ENCODE data around the gene APBA2. TPM values are rescaled to one million over a fixed set of nuclear protein-coding genes. Genes with fewer than 3 reads are reported as not detected.

The APBA2 gene
- total RNA-seq, 1 experiment from 2014 or later: 11.2 TPM

- Mint-ChIP-seq H3K27ac (no peak overlapping the region), H3K4me3 (peak overlapping the region; percentile 33; the same call in 1 of the 2 replicates)
These were observed 9.5 kb upstream of the APBA2 start for GRCh38 chr15:28876131-28876844.

More at GRCh38 chr15:28876131-28876844, 9.5 kb upstream of the APBA2 start:
- H3K4me1 Mint-ChIP-seq: peaks cover 13% of the 10 kb centered on the region
- peaks cover 26% of the 10 kb centered on the region for H3K27me3 Mint-ChIP-seq (ENCODE audit: low read depth)
- ChIA-PET CTCF (interaction anchor here (0.6 to 1.4 kb wide), 5 partner anchors 10 to 226 kb away, joined by 3 read pairs; partner anchors contain the start of gene APBA2), POLR2A (no interaction called here)
- ATAC-seq (peak; percentile 73), DNase-seq (ENCODE audit: low spot score) (peak; percentile 40)
- peaks cover 8% of the 10 kb centered on the region for H3K9me3 Mint-ChIP-seq
- no peak for TF ChIP-seq NR2C2 (CRISPR knock-in tag; IDR thresholded peaks at IDR 0.05)
- TF ChIP-seq, protein P1, sequence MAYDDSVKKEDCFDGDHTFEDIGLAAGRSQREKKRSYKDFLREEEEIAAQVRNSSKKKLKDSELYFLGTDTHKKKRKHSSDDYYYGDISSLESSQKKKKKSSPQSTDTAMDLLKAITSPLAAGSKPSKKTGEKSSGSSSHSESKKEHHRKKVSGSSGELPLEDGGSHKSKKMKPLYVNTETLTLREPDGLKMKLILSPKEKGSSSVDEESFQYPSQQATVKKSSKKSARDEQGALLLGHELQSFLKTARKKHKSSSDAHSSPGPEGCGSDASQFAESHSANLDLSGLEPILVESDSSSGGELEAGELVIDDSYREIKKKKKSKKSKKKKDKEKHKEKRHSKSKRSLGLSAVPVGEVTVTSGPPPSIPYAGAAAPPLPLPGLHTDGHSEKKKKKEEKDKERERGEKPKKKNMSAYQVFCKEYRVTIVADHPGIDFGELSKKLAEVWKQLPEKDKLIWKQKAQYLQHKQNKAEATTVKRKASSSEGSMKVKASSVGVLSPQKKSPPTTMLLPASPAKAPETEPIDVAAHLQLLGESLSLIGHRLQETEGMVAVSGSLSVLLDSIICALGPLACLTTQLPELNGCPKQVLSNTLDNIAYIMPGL (CRISPR knock-in tag; IDR thresholded peaks at IDR 0.05): no peak
- 0 out of 2 replicates have a peak, but pooled peaks have one; percentile 40 for TF ChIP-seq TP53 (CRISPR knock-in tag; IDR thresholded peaks at IDR 0.05)
- TF ChIP-seq ZNF317 (CRISPR knock-in tag; IDR thresholded peaks at IDR 0.05; ENCODE audit: borderline replicate concordance, low read depth): no peak
- TF ChIP-seq, protein P2, sequence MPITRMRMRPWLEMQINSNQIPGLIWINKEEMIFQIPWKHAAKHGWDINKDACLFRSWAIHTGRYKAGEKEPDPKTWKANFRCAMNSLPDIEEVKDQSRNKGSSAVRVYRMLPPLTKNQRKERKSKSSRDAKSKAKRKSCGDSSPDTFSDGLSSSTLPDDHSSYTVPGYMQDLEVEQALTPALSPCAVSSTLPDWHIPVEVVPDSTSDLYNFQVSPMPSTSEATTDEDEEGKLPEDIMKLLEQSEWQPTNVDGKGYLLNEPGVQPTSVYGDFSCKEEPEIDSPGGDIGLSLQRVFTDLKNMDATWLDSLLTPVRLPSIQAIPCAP (CRISPR knock-in tag; IDR thresholded peaks at IDR 0.05): no peak
- no peak for TF ChIP-seq ELF4 (CRISPR knock-in tag; IDR thresholded peaks at IDR 0.05; ENCODE audit: low read depth)
- TF ChIP-seq, protein P3, sequence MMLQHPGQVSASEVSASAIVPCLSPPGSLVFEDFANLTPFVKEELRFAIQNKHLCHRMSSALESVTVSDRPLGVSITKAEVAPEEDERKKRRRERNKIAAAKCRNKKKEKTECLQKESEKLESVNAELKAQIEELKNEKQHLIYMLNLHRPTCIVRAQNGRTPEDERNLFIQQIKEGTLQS (CRISPR knock-in tag; conservative IDR thresholded peaks at IDR 0.05): no peak
- TF ChIP-seq, protein P4, sequence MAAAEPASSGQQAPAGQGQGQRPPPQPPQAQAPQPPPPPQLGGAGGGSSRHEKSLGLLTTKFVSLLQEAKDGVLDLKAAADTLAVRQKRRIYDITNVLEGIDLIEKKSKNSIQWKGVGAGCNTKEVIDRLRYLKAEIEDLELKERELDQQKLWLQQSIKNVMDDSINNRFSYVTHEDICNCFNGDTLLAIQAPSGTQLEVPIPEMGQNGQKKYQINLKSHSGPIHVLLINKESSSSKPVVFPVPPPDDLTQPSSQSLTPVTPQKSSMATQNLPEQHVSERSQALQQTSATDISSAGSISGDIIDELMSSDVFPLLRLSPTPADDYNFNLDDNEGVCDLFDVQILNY (CRISPR knock-in tag; IDR thresholded peaks at IDR 0.05): no peak
- no peak for TF ChIP-seq SOX15 (CRISPR knock-in tag; IDR thresholded peaks at IDR 0.05)
- TF ChIP-seq ZNF138 (CRISPR knock-in tag; conservative IDR thresholded peaks at IDR 0.05): no peak
- TF ChIP-seq ESRRA (CRISPR knock-in tag; IDR thresholded peaks at IDR 0.05; ENCODE audit: borderline replicate concordance): no peak
- TF ChIP-seq, protein P5, sequence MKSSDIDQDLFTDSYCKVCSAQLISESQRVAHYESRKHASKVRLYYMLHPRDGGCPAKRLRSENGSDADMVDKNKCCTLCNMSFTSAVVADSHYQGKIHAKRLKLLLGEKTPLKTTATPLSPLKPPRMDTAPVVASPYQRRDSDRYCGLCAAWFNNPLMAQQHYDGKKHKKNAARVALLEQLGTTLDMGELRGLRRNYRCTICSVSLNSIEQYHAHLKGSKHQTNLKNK (CRISPR knock-in tag; IDR thresholded peaks at IDR 0.05): no peak
- TF ChIP-seq, protein P6, sequence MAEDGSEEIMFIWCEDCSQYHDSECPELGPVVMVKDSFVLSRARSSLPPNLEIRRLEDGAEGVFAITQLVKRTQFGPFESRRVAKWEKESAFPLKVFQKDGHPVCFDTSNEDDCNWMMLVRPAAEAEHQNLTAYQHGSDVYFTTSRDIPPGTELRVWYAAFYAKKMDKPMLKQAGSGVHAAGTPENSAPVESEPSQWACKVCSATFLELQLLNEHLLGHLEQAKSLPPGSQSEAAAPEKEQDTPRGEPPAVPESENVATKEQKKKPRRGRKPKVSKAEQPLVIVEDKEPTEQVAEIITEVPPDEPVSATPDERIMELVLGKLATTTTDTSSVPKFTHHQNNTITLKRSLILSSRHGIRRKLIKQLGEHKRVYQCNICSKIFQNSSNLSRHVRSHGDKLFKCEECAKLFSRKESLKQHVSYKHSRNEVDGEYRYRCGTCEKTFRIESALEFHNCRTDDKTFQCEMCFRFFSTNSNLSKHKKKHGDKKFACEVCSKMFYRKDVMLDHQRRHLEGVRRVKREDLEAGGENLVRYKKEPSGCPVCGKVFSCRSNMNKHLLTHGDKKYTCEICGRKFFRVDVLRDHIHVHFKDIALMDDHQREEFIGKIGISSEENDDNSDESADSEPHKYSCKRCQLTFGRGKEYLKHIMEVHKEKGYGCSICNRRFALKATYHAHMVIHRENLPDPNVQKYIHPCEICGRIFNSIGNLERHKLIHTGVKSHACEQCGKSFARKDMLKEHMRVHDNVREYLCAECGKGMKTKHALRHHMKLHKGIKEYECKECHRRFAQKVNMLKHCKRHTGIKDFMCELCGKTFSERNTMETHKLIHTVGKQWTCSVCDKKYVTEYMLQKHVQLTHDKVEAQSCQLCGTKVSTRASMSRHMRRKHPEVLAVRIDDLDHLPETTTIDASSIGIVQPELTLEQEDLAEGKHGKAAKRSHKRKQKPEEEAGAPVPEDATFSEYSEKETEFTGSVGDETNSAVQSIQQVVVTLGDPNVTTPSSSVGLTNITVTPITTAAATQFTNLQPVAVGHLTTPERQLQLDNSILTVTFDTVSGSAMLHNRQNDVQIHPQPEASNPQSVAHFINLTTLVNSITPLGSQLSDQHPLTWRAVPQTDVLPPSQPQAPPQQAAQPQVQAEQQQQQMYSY (CRISPR knock-in tag; IDR thresholded peaks at IDR 0.05): no peak
- peak; percentile 72 for TF ChIP-seq ZNF423 (CRISPR knock-in tag; IDR thresholded peaks at IDR 0.05)
- no peak for TF ChIP-seq ERG (CRISPR knock-in tag; IDR thresholded peaks at IDR 0.05)
- H3K36me3 Mint-ChIP-seq: no peaks in the 10 kb centered on the region
